Endothelial cell (in vitro differentiated cells): Measurements from ENCODE around the gene LAG3. TPM values are rescaled to one million over a fixed set of nuclear protein-coding genes. Genes with fewer than 3 reads are reported as not detected.
A peak's percentile ranks its signal among the peaks of the same experiment; 100 is the strongest.

Experiments
- DNase-seq: peaks from one replicate; pipeline ENCODE4 v3.0.0; 2021; ENCODE audit warnings: low spot score
- H3K27ac Mint-ChIP-seq: one replicate; pipeline ENCODE4 v1.8.0; 2021; ENCODE audit warnings: mixed read lengths, inconsistent platforms; ENCODE audit not compliant: unreplicated experiment
- H3K27me3 Mint-ChIP-seq: one replicate; pipeline ENCODE4 v1.8.0; 2021; ENCODE audit warnings: mild to moderate bottlenecking, moderate library complexity, mixed read lengths, inconsistent platforms; ENCODE audit not compliant: unreplicated experiment
- H3K36me3 Mint-ChIP-seq: one replicate; pipeline ENCODE4 v1.8.0; 2021; ENCODE audit warnings: mild to moderate bottlenecking, low read depth, mixed read lengths, inconsistent platforms; ENCODE audit not compliant: unreplicated experiment
- H3K4me1 Mint-ChIP-seq: one replicate; pipeline ENCODE4 v1.8.0; 2021; ENCODE audit warnings: mild to moderate bottlenecking, mixed read lengths, inconsistent platforms; ENCODE audit not compliant: unreplicated experiment
- H3K4me3 Mint-ChIP-seq: one replicate; pipeline ENCODE4 v1.8.0; 2021; ENCODE audit warnings: mild to moderate bottlenecking, mixed read lengths, inconsistent platforms; ENCODE audit not compliant: unreplicated experiment
- H3K9me3 Mint-ChIP-seq: one replicate; pipeline ENCODE4 v1.8.0; 2021; ENCODE audit warnings: mixed read lengths, inconsistent platforms; ENCODE audit not compliant: unreplicated experiment
- CTCF ChIP-seq: fragments of 200-600 bp; sonication (generic); IDR thresholded peaks from one replicate; pipeline ENCODE4 v1.5.0; 2021; ENCODE audit warnings: antibody characterized with exemption; ENCODE audit not compliant: unreplicated experiment
- total RNA-seq: library from RNA; stranded (reverse); fragmentation: NEBNext Ultra II Directional; extraction: Animal tissue kit (Norgen Biotek cat#: 25700); gene quantifications from one replicate; pipeline ENCODE4 v1.2.1, GENCODE V29; 2021; ENCODE audit not compliant: unreplicated experiment

Gene LAG3
- total RNA-seq, 1 donor from 2014 or later, result 7.6 TPM

GRCh38 chr12:6795088-6795487 lies 22.8 kb downstream of the LAG3 start:
- no peak for TF ChIP-seq CTCF
- H3K9me3 Mint-ChIP-seq, result no peaks in the 10 kb centered on the region
- H3K4me3 Mint-ChIP-seq, result no peak overlapping the region
- H3K4me1 Mint-ChIP-seq, result peaks cover 22% of the 10 kb centered on the region
- peaks cover 9% of the 10 kb centered on the region for H3K36me3 Mint-ChIP-seq
- H3K27me3 Mint-ChIP-seq, result peaks cover 4% of the 10 kb centered on the region
- no peak for DNase-seq
- H3K27ac Mint-ChIP-seq, result no peak overlapping the region

GRCh38 chr12:6796576-6796975 lies 24.3 kb downstream of the LAG3 start:
- no peak for DNase-seq
- H3K36me3 Mint-ChIP-seq, result peaks cover 9% of the 10 kb centered on the region
- peaks cover 4% of the 10 kb centered on the region for H3K27me3 Mint-ChIP-seq
- peaks cover 22% of the 10 kb centered on the region for H3K4me1 Mint-ChIP-seq
- no peak overlapping the region for H3K4me3 Mint-ChIP-seq
- H3K27ac Mint-ChIP-seq, result no peak overlapping the region
- no peaks in the 10 kb centered on the region for H3K9me3 Mint-ChIP-seq
- no peak for TF ChIP-seq CTCF

- no peak for TF ChIP-seq CTCF
- peaks cover 10% of the 10 kb centered on the region for H3K4me1 Mint-ChIP-seq
- peaks cover 2% of the 10 kb centered on the region for H3K27me3 Mint-ChIP-seq
- H3K36me3 Mint-ChIP-seq, result peaks cover 7% of the 10 kb centered on the region
- no peak for DNase-seq
- H3K9me3 Mint-ChIP-seq, result no peaks in the 10 kb centered on the region
- H3K4me3 Mint-ChIP-seq, result no peak overlapping the region
- no peak overlapping the region for H3K27ac Mint-ChIP-seq
Measured at GRCh38 chr12:6799147-6799546, 26.8 kb downstream of the LAG3 start.

GRCh38 chr12:6807170-6807569 lies 34.9 kb downstream of the LAG3 start:
- Mint-ChIP-seq H3K4me1 (peaks cover 19% of the 10 kb centered on the region), H3K4me3 (no peak overlapping the region)

GRCh38 chr12:6809056-6809455 lies 36.7 kb downstream of the LAG3 start:
- Mint-ChIP-seq H3K9me3 (no peaks in the 10 kb centered on the region), H3K4me3 (no peak overlapping the region), H3K27me3 (peaks cover 2% of the 10 kb centered on the region), H3K36me3 (peaks cover 6% of the 10 kb centered on the region), H3K27ac (peak overlapping the region; percentile 88), H3K4me1 (peaks cover 19% of the 10 kb centered on the region)
- TF ChIP-seq CTCF, result no peak
- DNase-seq, result no peak

More at GRCh38 chr12:6807170-6807569, 34.9 kb downstream of the LAG3 start:
- no peak for TF ChIP-seq CTCF
- Mint-ChIP-seq H3K27ac (no peak overlapping the region), H3K27me3 (peaks cover 1% of the 10 kb centered on the region), H3K9me3 (no peaks in the 10 kb centered on the region), H3K36me3 (peaks cover 6% of the 10 kb centered on the region)
- no peak for DNase-seq
